ENCODE data around the gene TNFRSF18.

Gene TNFRSF18

DNA sequence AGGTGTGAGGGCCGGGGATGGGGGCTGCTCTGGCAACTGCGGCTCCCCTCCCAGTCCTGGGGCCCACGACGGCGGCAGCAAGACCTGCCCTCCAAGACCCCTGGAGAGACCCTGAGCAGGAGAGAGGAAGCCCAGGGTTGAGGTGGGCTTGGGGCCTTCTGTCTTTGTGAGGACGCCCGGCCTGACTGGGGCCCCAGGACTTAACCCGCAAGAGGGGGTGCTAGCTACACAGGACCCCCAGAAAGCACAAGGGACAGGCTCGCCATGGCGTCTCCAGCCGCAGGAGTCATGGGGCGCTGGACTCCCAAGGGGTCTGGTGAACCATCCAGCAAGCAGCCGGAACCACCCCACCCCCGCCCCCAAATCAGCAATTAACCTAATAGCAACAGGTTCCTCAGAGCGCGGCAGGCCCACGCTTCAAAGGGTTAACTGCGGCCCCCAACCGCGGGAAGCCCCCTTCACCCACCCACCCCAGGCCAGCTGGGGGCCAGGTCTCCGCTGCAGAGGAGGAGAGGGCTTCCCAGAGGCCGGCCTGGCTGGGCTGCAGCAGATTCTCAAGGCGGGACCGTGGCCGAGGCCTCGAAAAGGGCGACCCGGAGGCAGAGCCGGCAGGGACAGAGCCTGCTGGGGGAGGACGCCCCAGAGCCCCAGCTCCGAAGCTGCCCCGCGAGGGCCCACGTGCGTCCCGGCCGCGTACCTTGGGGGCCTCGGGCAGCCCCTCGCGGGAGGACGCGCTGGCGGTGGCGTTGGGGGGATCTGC, 39.6 kb upstream of the TNFRSF18 start:
- Mint-ChIP-seq H3K4me1 (no peaks in the 10 kb centered on the region), H3K36me3 (ENCODE audit: low read depth) (no peaks in the 10 kb centered on the region), H3K27ac (no peak overlapping the region), H3K27me3 (ENCODE audit: low read depth) (peaks cover 9% of the 10 kb centered on the region), H3K9me3 (no peaks in the 10 kb centered on the region), H3K4me3 (no peak overlapping the region)
- TF ChIP-seq, protein P1, sequence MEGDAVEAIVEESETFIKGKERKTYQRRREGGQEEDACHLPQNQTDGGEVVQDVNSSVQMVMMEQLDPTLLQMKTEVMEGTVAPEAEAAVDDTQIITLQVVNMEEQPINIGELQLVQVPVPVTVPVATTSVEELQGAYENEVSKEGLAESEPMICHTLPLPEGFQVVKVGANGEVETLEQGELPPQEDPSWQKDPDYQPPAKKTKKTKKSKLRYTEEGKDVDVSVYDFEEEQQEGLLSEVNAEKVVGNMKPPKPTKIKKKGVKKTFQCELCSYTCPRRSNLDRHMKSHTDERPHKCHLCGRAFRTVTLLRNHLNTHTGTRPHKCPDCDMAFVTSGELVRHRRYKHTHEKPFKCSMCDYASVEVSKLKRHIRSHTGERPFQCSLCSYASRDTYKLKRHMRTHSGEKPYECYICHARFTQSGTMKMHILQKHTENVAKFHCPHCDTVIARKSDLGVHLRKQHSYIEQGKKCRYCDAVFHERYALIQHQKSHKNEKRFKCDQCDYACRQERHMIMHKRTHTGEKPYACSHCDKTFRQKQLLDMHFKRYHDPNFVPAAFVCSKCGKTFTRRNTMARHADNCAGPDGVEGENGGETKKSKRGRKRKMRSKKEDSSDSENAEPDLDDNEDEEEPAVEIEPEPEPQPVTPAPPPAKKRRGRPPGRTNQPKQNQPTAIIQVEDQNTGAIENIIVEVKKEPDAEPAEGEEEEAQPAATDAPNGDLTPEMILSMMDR (IDR thresholded peaks at IDR 0.05; ENCODE audit: unreplicated experiment in 3 of 3) = no peak

DNA sequence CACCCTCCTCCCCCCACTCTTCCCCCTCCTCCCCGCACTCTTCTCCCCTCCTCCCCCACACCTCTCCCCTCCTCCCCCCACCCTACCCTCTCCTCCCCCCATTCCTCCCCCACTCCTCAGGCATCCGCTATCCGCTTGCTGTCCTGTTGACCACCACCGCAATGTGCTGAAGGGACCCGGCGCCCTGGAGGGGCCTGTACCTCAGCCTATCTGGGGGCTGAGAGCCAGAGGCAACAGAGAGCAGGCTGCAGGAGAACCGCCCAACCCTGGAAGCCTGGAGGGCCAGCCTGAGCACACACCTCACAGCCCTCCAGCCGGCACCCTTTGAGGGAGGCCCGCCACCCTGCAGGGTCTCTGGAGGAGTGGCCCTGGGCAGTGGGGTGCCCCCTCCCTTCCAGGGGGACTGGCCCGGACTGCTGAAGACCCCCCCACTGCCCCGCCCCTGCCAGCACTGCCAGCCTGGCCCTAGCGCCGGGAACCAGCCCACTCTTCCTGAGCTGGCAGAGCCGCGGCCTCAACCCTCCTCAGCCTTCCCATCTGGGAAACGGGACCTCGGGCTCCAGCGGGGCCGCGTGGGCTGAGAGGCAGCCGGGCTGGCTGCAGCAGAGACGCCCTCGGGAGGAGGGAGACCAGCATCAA, 38.9 kb upstream of the TNFRSF18 start:
- TF ChIP-seq, protein P1 (IDR thresholded peaks at IDR 0.05; ENCODE audit: unreplicated experiment in 3 of 3) = no peak
- H3K4me3 Mint-ChIP-seq = no peak overlapping the region
- no peak overlapping the region for H3K27ac Mint-ChIP-seq
- peaks cover 9% of the 10 kb centered on the region for H3K27me3 Mint-ChIP-seq (ENCODE audit: low read depth)
- H3K9me3 Mint-ChIP-seq = no peaks in the 10 kb centered on the region
- no peaks in the 10 kb centered on the region for H3K36me3 Mint-ChIP-seq (ENCODE audit: low read depth)
- H3K4me1 Mint-ChIP-seq = no peaks in the 10 kb centered on the region

DNA sequence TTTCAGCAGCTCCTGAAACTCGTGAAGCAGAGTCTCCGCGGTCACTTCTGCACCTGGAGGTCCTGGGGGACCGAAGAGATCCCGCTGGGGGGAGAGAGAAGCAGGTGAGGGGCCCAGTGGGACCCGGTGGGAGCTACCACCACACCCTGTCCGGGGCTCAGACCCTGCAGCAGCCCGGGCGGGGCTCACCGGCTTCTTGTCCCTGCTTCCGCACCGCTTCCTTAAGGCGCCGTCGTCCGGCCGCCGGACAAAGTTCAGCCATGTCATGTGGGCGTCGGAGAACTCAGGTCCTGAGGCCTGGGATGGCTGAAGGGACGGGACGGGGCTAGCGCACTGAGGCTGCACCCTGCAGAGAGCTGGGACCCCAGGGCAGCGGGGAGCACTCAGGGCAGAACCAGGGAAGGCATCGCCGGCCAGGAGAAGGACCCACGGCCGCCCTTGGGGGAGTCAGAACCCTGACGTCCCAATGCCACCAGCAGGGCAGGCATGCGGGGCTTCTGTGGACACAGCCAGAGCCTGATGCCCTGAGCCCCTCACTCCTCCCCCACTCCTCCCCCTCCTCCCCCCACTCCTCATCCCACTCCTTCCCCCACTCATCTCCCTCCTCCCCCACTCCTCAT, 37.9 kb upstream of the TNFRSF18 start:
- no peak overlapping the region for H3K27ac Mint-ChIP-seq
- no peaks in the 10 kb centered on the region for H3K9me3 Mint-ChIP-seq
- H3K4me1 Mint-ChIP-seq = no peaks in the 10 kb centered on the region
- H3K4me3 Mint-ChIP-seq = peak overlapping the region in 1 of 3 experiments; percentile 19
- no peaks in the 10 kb centered on the region for H3K36me3 Mint-ChIP-seq (ENCODE audit: low read depth)
- TF ChIP-seq, protein P1 (IDR thresholded peaks at IDR 0.05; ENCODE audit: unreplicated experiment in 3 of 3) = no peak
- H3K27me3 Mint-ChIP-seq (ENCODE audit: low read depth) = peaks cover 9% of the 10 kb centered on the region

DNA sequence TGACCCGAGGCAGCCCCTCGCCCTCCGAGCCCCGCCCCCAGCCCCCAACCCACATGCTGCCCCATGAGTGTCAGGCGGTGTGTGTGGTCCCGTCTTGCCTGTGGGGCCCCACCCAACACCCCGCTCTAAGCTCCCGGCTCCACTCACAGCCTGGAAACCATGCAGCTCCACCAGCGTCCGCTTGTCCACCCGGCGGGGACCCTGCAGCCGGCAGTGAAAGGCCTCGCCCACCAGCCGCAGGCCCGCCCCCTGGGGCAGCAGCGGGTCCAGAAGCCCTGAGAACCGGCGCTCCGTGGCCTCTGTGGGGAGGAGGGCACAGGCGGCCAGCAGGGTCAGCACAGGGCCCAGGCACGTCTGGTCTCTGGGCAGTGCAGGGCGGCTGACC, 37.4 kb upstream of the TNFRSF18 start:
- TF ChIP-seq, protein P1 (IDR thresholded peaks at IDR 0.05; ENCODE audit: unreplicated experiment in 3 of 3) = no peak
- Mint-ChIP-seq H3K4me1 (no peaks in the 10 kb centered on the region), H3K27me3 (ENCODE audit: low read depth) (peaks cover 9% of the 10 kb centered on the region), H3K4me3 (peak overlapping the region in 1 of 3 experiments; percentile 19), H3K9me3 (no peaks in the 10 kb centered on the region), H3K36me3 (ENCODE audit: low read depth) (no peaks in the 10 kb centered on the region), H3K27ac (no peak overlapping the region)

DNA sequence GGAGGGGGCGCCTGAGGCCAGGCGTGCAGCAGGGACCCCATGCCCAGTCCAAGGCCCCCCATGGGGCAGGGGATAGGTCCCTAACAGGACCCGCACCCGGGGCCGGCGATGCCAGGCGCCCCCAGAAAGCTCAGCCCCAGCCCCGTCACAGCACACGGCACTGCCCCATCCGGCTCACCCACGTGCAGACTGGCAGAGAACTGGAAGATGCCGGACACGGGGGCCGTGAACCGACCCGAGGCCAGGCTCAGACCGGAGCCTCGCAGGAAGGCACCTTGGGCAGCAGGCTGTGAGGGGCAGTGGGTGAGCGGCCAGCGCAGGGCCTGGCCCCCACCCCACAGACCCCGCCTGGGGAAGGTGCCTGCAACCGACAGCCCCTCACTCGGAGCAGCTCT, 36.9 kb upstream of the TNFRSF18 start:
- Mint-ChIP-seq H3K4me1 (no peaks in the 10 kb centered on the region), H3K36me3 (ENCODE audit: low read depth) (no peaks in the 10 kb centered on the region), H3K27me3 (ENCODE audit: low read depth) (peaks cover 9% of the 10 kb centered on the region), H3K4me3 (no peak overlapping the region), H3K27ac (no peak overlapping the region), H3K9me3 (no peaks in the 10 kb centered on the region)
- TF ChIP-seq, protein P1 (IDR thresholded peaks at IDR 0.05; ENCODE audit: unreplicated experiment in 3 of 3) = no peak
